GM18498 (cell line): ENCODE results near the gene CRISP1.
"Not testable (repeated sequence)": the region's sequence is repeated elsewhere in the genome, so short reads cannot be mapped to it uniquely, and the experiment has no call there.

Source experiments
- ATAC-seq: cut with Tn5 transposase; IDR thresholded peaks from one replicate; pipeline ENCODE4 v1.9.1; 2021; ENCODE audit warnings: mild to moderate bottlenecking, moderate library complexity; ENCODE audit not compliant: unreplicated experiment

CRISP1 gene, protein sequence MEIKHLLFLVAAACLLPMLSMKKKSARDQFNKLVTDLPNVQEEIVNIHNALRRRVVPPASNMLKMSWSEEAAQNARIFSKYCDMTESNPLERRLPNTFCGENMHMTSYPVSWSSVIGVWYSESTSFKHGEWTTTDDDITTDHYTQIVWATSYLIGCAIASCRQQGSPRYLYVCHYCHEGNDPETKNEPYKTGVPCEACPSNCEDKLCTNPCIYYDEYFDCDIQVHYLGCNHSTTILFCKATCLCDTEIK

DNA sequence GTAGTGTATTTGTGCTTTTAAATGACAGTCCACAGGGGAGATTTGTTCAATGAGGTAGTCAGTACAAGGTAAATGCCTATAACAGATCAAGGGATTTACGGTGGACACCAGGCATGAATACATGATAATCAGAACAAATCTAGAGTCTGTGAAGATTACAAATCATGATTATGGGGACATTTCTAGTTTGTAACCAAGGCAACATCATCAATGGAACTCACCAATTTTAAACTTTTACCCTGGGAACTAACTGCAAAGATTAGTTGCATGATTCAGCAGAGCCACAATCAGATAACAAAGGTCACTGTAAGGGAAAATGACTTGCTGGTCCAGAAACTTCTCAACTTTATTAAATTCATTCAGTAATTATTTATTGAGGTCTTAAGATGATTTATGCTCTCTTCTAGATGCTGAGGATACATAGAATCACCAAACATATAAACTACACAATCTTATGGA is at the start of gene CRISP1:
Gene CRISP1 (minus strand): TSS at position 51 of the 459 bp plus-strand sequence. CDS start 9,135 bp downstream, outside the sequence.
- ATAC-seq = no peak

DNA sequence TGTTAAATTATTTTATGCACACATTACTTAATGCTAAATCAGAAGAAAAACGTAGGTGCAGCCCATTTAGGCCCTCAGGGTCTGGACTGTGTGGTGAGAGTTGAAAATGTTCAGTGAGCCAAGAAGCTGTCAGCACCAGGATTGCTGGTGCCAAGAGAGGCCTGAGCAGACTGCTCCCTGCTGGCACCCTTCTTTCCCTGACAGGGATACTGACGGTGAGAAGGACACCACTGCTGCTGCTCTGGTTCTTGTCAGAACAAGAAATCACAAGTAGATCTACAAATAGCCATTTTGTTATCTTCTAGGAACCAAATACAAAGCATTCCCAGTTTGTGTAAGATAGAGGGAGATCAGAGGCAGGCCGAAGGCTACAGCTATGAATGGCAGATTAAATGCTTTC is 48.7 kb upstream of the CRISP1 start:
- ATAC-seq = no peak

- no peak for ATAC-seq
Observed at GRCh38 chr6:49913636-49914375, 47.5 kb upstream of the CRISP1 start.

- no peak for ATAC-seq
Observed at GRCh38 chr6:49912196-49912595, 45.9 kb upstream of the CRISP1 start.

GRCh38 chr6:49911252-49911651 is 44.9 kb upstream of the CRISP1 start:
- ATAC-seq = no peak

- ATAC-seq = no peak
Observed at GRCh38 chr6:49909563-49909962, 43.2 kb upstream of the CRISP1 start.

GRCh38 chr6:49906526-49906925 is 40.2 kb upstream of the CRISP1 start:
- ATAC-seq = no peak

GRCh38 chr6:49905296-49905695 is 39.0 kb upstream of the CRISP1 start:
- no peak for ATAC-seq

DNA sequence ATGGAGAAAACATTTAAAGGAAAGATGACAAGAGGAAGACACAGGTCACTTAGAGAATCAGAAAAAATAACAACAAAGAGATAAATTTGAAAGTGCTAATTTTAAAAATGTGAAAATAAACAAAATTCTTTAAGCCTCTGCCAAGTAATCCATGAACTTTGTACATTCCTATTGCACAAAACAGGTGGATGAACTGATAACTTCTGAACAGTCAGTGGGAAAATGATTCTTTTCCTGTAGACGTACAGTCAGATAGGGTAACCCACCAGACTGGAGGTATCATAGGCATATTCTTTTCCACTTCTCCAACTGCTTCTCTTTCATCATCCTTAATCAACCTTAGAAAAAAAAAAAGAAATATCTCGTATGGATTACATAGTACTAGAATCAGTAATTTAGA is 36.5 kb upstream of the CRISP1 start:
- no peak for ATAC-seq

DNA sequence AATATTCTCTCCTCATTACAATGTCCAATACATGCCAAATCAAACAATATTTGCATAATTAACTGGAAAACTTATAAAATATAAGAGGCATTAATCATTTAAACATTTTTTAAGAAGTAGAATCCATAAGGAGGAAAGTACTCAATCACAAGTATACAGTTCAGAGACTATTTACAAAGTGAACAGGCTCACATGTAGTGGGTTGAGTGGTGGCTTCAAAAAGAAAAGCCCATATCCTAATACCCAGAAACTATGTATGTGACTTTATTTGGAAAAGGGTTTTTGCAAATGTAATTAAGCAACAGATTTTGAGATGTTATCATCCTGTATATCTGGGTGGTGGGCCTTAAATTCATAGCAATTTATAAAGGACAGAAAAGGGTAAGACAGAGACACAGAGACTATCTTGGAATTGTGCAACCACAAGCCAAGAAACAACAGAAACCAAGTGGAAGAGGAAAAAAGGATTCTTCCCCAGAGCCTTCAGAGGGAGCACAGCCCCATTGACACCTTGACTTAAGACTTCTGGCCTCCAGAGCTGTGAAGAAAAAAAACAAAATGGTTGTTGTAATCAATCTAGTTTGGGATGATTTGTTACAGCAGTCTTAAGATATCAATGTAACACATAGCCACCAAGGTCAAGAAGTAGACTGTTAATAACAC is 32.7 kb upstream of the CRISP1 start:
- ATAC-seq = no peak

- ATAC-seq = not testable (repeated sequence)
Observed at GRCh38 chr6:49895553-49895952, 29.2 kb upstream of the CRISP1 start.

DNA sequence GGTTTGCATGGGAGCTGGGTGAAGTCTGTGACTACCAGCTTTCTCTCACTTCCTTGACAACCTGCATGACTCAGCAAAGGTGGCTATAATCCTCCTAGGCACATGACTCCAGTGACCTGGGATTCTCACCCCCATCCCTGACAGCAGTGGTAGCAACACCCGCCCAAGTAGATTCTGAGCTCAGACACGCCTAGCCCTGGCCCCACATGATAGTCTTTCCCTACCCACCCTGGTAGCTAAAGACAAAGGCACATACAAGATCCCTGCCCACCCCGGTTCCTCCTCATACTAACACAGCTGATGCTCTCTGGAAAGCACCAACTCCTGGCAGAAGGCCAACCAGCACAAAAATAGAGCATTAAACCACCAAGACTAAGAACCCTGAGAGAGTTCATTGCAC is 25.9 kb upstream of the CRISP1 start:
- no peak for ATAC-seq

- no peak for ATAC-seq
Observed at GRCh38 chr6:49890988-49891387, 24.7 kb upstream of the CRISP1 start.

GRCh38 chr6:49888742-49889431 is 22.6 kb upstream of the CRISP1 start:
- ATAC-seq = no peak

DNA sequence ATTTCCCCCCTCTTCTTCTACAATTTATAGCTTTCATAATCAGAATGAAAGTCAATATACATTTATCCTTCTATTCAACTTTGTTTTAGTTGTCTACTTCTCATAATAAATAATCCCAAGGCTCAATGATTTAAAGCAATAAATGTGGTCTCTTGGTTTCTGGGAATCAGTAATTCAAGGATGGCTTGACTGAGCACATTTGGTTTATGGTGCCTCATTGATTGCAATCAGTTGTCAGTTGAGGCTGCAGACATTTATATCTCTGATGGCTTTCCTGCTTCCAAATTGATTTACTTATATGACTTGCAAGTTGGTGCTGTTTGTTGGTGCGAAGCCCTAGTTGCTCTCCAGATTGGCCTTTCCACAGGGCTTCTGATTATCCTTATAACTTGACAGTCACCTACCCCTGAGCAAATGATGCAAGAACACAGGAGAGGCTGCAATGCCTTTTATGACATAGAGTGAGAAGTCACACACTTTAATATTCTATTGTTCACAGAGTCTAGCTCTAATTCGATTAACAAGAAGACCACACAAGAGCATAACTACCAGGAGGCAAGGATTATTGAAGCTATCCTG is 2.7 kb upstream of the CRISP1 start:
- ATAC-seq = no peak

GRCh38 chr6:49856282-49856681 is 10.1 kb downstream of the CRISP1 start:
- ATAC-seq = no peak

- no peak for ATAC-seq
Observed at GRCh38 chr6:49855221-49855620, 11.1 kb downstream of the CRISP1 start.

GRCh38 chr6:49852975-49853374 is 13.4 kb downstream of the CRISP1 start:
- no peak for ATAC-seq

GRCh38 chr6:49849213-49849907 is 17.0 kb downstream of the CRISP1 start:
- ATAC-seq = peak; percentile 86

GRCh38 chr6:49847673-49848072 is 18.7 kb downstream of the CRISP1 start:
- no peak for ATAC-seq
